Measurements from ENCODE around the gene SCFD1.
A peak's percentile ranks its signal among the peaks of the same experiment; 100 is the strongest.
"Not testable (repeated sequence)": the region's sequence is repeated elsewhere in the genome, so short reads cannot be mapped to it uniquely, and the experiment has no call there.

SCFD1 gene

GRCh38 chr14:30623412-30624131 is 1.5 kb downstream of the SCFD1 start:
- Histone ChIP-seq H3K4me2 (ENCODE audit: low read length, poor library complexity, severe bottlenecking) (no peak overlapping the region), H3K36me3 (ENCODE audit: control insufficient read depth in 1 of 2, insufficient read depth in 2 of 2, low read depth in 1 of 2, low read length in 2 of 2) (peaks cover 0 to 3% of the 10 kb centered on the region in 2 experiments), H3K9ac (ENCODE audit: low read length) (peak overlapping the region; percentile 96), H2BK15ac (ENCODE audit: low read depth, poor library complexity, severe bottlenecking) (no peak overlapping the region), H3K18ac (ENCODE audit: low read depth in 1 of 2, low read length in 2 of 2) (no peak overlapping the region), H2BK5ac (ENCODE audit: low read depth, low read length, poor library complexity, severe bottlenecking) (no peak overlapping the region), H3K4me1 (ENCODE audit: control insufficient read depth, insufficient read depth, low read depth, low read length) (peaks cover 10% of the 10 kb centered on the region), H2AK5ac (ENCODE audit: low read length, severe bottlenecking) (no peak overlapping the region), H3K27ac (ENCODE audit: low read length, poor library complexity, severe bottlenecking) (no peak overlapping the region), H2BK12ac (ENCODE audit: low read length in 2 of 2) (no peak overlapping the region), H3K23ac (ENCODE audit: low read length in 2 of 2) (no peak overlapping the region), H3K9me3 (ENCODE audit: control insufficient read depth, low read length) (no peaks in the 10 kb centered on the region), H4K8ac (ENCODE audit: low read length) (no peak overlapping the region), H2BK120ac (ENCODE audit: low read depth, low read length) (no peak overlapping the region), H4K91ac (ENCODE audit: low read length) (no peak overlapping the region), H2AFZ (ENCODE audit: low read depth, low read length) (no peak overlapping the region), H3K27me3 (ENCODE audit: control insufficient read depth in 1 of 2, insufficient read depth in 1 of 2, low read length in 2 of 2) (no peaks in the 10 kb centered on the region), H3K4me3 (ENCODE audit: insufficient read depth in 1 of 2, low read depth in 1 of 2, low read length in 2 of 2) (peak overlapping the region in 1 of 2 experiments; percentile 92), H3K4ac (ENCODE audit: low read depth in 1 of 2, low read length in 2 of 2) (no peak overlapping the region), H3K79me1 (replicated peaks; ENCODE audit: low read length, poor library complexity, severe bottlenecking) (peaks cover 2% of the 10 kb centered on the region), H3K14ac (ENCODE audit: low read length in 2 of 2) (no peak overlapping the region)
- 94% methylated on average over 1 of the region's 7 CpGs for WGBS
- DNase-seq = no peak

- H2BK12ac ChIP-seq (ENCODE audit: low read length in 2 of 2) = no peak overlapping the region
- H2BK5ac ChIP-seq (ENCODE audit: low read depth, low read length, poor library complexity, severe bottlenecking) = no peak overlapping the region
- no peak overlapping the region for H2BK15ac ChIP-seq (ENCODE audit: low read depth, poor library complexity, severe bottlenecking)
- WGBS = 96% methylated on average over 5 of the region's 5 CpGs
- no peak overlapping the region for H4K91ac ChIP-seq (ENCODE audit: low read length)
- no peaks in the 10 kb centered on the region for H3K27me3 ChIP-seq (ENCODE audit: control insufficient read depth in 1 of 2, insufficient read depth in 1 of 2, low read length in 2 of 2)
- no peak overlapping the region for H4K8ac ChIP-seq (ENCODE audit: low read length)
- H3K23ac ChIP-seq (ENCODE audit: low read length in 2 of 2) = no peak overlapping the region
- H3K4me3 ChIP-seq (ENCODE audit: insufficient read depth in 1 of 2, low read depth in 1 of 2, low read length in 2 of 2) = peak overlapping the region in 1 of 2 experiments; percentile 92
- H3K4ac ChIP-seq (ENCODE audit: low read depth in 1 of 2, low read length in 2 of 2) = no peak overlapping the region
- H3K9ac ChIP-seq (ENCODE audit: low read length) = no peak overlapping the region
- H3K14ac ChIP-seq (ENCODE audit: low read length in 2 of 2) = no peak overlapping the region
- H3K79me1 ChIP-seq (replicated peaks; ENCODE audit: low read length, poor library complexity, severe bottlenecking) = peaks cover 2% of the 10 kb centered on the region
- no peak overlapping the region for H3K18ac ChIP-seq (ENCODE audit: low read depth in 1 of 2, low read length in 2 of 2)
- no peak overlapping the region for H3K4me2 ChIP-seq (ENCODE audit: low read length, poor library complexity, severe bottlenecking)
- no peak overlapping the region for H2BK120ac ChIP-seq (ENCODE audit: low read depth, low read length)
- H3K4me1 ChIP-seq (ENCODE audit: control insufficient read depth, insufficient read depth, low read depth, low read length) = peaks cover 10% of the 10 kb centered on the region
- DNase-seq = no peak
- no peak overlapping the region for H3K27ac ChIP-seq (ENCODE audit: low read length, poor library complexity, severe bottlenecking)
- no peaks in the 10 kb centered on the region for H3K9me3 ChIP-seq (ENCODE audit: control insufficient read depth, low read length)
- no peak overlapping the region for H2AK5ac ChIP-seq (ENCODE audit: low read length, severe bottlenecking)
- H3K36me3 ChIP-seq (ENCODE audit: control insufficient read depth in 1 of 2, insufficient read depth in 2 of 2, low read depth in 1 of 2, low read length in 2 of 2) = peaks cover 0 to 6% of the 10 kb centered on the region in 2 experiments
- H2AFZ ChIP-seq (ENCODE audit: low read depth, low read length) = no peak overlapping the region
Observed at GRCh38 chr14:30624132-30624423, 2.0 kb downstream of the SCFD1 start.

- H2AFZ ChIP-seq (ENCODE audit: low read depth, low read length) = no peak overlapping the region
- H3K27me3 ChIP-seq (ENCODE audit: control insufficient read depth in 1 of 2, insufficient read depth in 1 of 2, low read length in 2 of 2) = no peaks in the 10 kb centered on the region
- no peaks in the 10 kb centered on the region for H3K9me3 ChIP-seq (ENCODE audit: control insufficient read depth, low read length)
- H4K8ac ChIP-seq (ENCODE audit: low read length) = no peak overlapping the region
- no peak overlapping the region for H3K27ac ChIP-seq (ENCODE audit: low read length, poor library complexity, severe bottlenecking)
- no peak overlapping the region for H3K4ac ChIP-seq (ENCODE audit: low read depth in 1 of 2, low read length in 2 of 2)
- 100% methylated on average over 2 of the region's 3 CpGs for WGBS
- H3K23ac ChIP-seq (ENCODE audit: low read length in 2 of 2) = no peak overlapping the region
- H3K36me3 ChIP-seq (ENCODE audit: control insufficient read depth in 1 of 2, insufficient read depth in 2 of 2, low read depth in 1 of 2, low read length in 2 of 2) = peaks cover 0 to 12% of the 10 kb centered on the region in 2 experiments
- no peak overlapping the region for H2BK12ac ChIP-seq (ENCODE audit: low read length in 2 of 2)
- H3K9ac ChIP-seq (ENCODE audit: low read length) = no peak overlapping the region
- no peak overlapping the region for H2BK5ac ChIP-seq (ENCODE audit: low read depth, low read length, poor library complexity, severe bottlenecking)
- H3K4me2 ChIP-seq (ENCODE audit: low read length, poor library complexity, severe bottlenecking) = no peak overlapping the region
- H3K4me1 ChIP-seq (ENCODE audit: control insufficient read depth, insufficient read depth, low read depth, low read length) = peaks cover 10% of the 10 kb centered on the region
- no peak overlapping the region for H2BK15ac ChIP-seq (ENCODE audit: low read depth, poor library complexity, severe bottlenecking)
- no peak overlapping the region for H3K18ac ChIP-seq (ENCODE audit: low read depth in 1 of 2, low read length in 2 of 2)
- H3K14ac ChIP-seq (ENCODE audit: low read length in 2 of 2) = no peak overlapping the region
- DNase-seq = no peak
- H2BK120ac ChIP-seq (ENCODE audit: low read depth, low read length) = no peak overlapping the region
- no peak overlapping the region for H2AK5ac ChIP-seq (ENCODE audit: low read length, severe bottlenecking)
- H4K91ac ChIP-seq (ENCODE audit: low read length) = no peak overlapping the region
- peaks cover 2% of the 10 kb centered on the region for H3K79me1 ChIP-seq (replicated peaks; ENCODE audit: low read length, poor library complexity, severe bottlenecking)
- H3K4me3 ChIP-seq (ENCODE audit: insufficient read depth in 1 of 2, low read depth in 1 of 2, low read length in 2 of 2) = no peak overlapping the region
Observed at GRCh38 chr14:30625533-30625932, 3.4 kb downstream of the SCFD1 start.

- DNase-seq = peak; percentile 31
- not testable (repeated sequence) for H4K91ac ChIP-seq (ENCODE audit: low read length); H2BK120ac ChIP-seq (ENCODE audit: low read depth, low read length); H3K27ac ChIP-seq (ENCODE audit: low read length, poor library complexity, severe bottlenecking); H4K8ac ChIP-seq (ENCODE audit: low read length); H3K23ac ChIP-seq (ENCODE audit: low read length in 2 of 2); H3K4ac ChIP-seq (ENCODE audit: low read depth in 1 of 2, low read length in 2 of 2); H2BK12ac ChIP-seq (ENCODE audit: low read length in 2 of 2); H3K18ac ChIP-seq (ENCODE audit: low read depth in 1 of 2, low read length in 2 of 2); H3K14ac ChIP-seq (ENCODE audit: low read length in 2 of 2); H2BK15ac ChIP-seq (ENCODE audit: low read depth, poor library complexity, severe bottlenecking); H2AFZ ChIP-seq (ENCODE audit: low read depth, low read length); H3K4me1 ChIP-seq (ENCODE audit: control insufficient read depth, insufficient read depth, low read depth, low read length); H3K4me2 ChIP-seq (ENCODE audit: low read length, poor library complexity, severe bottlenecking); H3K4me3 ChIP-seq (ENCODE audit: insufficient read depth in 1 of 2, low read depth in 1 of 2, low read length in 2 of 2); H2AK5ac ChIP-seq (ENCODE audit: low read length, severe bottlenecking); H2BK5ac ChIP-seq (ENCODE audit: low read depth, low read length, poor library complexity, severe bottlenecking); H3K9ac ChIP-seq (ENCODE audit: low read length); H3K9me3 ChIP-seq (ENCODE audit: control insufficient read depth, low read length); H3K27me3 ChIP-seq (ENCODE audit: control insufficient read depth in 1 of 2, insufficient read depth in 1 of 2, low read length in 2 of 2); H3K79me1 ChIP-seq (replicated peaks; ENCODE audit: low read length, poor library complexity, severe bottlenecking)
- WGBS = 92% methylated on average over 2 of the region's 8 CpGs
- peaks cover 7 to 51% of the 10 kb centered on the region in 2 experiments for H3K36me3 ChIP-seq (ENCODE audit: control insufficient read depth in 1 of 2, insufficient read depth in 2 of 2, low read depth in 1 of 2, low read length in 2 of 2)
Observed at GRCh38 chr14:30629432-30629831, 7.3 kb downstream of the SCFD1 start.
